Stimulated activated CD8-positive, alpha-beta memory T cell treated with anti-CD3 and anti-CD28 coated beads, Interleukin-2, amount 100 ng/mL, for 1 hour (primary cell): ENCODE data around the gene HSPA8.
"Not testable (repeated sequence)": the region's sequence is repeated elsewhere in the genome, so short reads cannot be mapped to it uniquely, and the experiment has no call there.

Experiments
- DNase-seq, 2 donors: peaks; one replicate each; pipeline ENCODE4 v3.0.0-alpha.2; 2020; ENCODE audit warnings: low read depth in 2 of 2

The HSPA8 gene

DNA sequence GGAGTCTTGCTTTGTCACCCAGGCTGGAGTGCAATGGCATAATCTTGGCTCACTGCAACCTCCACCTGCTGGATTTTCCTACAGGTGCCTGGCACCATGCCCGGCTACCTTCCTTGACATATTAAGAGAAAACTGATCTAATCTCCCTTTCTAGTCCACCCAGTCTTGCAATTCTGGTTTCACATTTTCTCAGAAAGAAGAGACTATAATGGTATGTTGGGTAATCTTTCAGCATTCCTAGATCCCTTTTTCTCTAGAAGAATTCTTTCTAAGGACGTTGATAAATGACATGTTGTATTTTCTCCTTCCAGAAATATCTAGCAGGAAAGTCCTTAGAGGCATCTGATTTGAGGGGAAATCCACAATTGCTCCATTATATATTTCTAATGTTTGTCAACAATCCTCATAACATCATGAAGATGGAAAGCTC is 10.4 kb upstream of the HSPA8 start:
- no peak for DNase-seq

DNA sequence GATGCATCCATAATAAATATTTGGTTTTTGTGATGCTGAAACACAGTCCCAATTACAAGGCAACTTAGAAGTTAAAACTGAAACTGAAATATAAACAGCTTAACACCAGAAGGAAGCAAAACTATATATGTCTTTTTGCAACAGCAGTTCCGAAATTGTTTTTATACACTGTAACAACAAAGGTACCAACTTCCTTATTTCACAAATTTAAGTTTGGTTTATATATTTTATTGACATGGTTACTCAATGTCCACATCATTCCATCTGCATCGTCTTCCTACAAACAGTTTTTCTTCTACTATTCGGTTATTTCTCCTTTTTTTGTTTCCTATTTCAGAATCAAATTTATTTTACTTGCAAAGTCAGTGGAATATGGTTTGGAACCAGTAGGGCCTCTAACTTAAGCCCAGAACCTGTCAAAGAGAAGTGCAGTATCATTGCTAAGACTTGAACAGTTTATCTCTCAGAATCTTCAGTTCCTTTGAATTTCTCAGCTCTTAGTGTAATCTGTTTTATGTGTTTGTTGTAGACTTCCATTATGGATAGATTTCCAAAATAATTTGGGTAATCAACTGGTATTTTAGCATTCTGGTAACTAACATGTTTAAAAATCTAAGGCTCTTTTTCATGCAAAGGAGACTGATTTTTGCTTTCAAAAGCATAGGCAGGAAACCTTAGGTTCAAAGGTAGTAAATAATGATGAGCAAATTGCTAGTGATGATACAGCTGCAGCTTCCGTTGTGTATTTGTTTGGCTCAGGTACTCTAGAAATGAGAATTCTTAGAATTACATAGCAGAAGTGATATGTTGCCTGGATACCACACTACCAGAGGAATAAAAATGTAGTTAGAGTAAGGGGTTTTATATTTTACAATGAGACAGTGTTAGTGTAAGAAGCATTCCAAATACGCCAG is 8.2 kb upstream of the HSPA8 start:
- no peak for DNase-seq

DNA sequence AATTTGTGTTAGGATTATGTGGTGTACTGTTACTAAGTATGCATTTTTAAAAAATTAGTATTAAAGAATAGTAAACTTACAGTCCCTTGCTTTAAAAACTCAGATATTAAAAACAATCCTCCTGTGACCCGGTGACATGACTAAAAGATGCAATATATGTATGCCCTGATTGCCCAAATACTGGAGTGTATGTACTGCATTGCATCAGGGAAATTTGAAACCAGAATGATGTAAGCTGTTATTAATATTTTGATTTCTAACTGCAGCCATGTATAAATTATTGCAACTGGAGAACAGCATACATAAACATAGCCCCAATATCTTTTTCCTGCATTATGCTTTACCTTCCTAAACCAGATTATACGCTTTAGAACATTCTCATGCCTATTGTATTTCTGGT is 3.7 kb upstream of the HSPA8 start:
- DNase-seq, result no peak

DNA sequence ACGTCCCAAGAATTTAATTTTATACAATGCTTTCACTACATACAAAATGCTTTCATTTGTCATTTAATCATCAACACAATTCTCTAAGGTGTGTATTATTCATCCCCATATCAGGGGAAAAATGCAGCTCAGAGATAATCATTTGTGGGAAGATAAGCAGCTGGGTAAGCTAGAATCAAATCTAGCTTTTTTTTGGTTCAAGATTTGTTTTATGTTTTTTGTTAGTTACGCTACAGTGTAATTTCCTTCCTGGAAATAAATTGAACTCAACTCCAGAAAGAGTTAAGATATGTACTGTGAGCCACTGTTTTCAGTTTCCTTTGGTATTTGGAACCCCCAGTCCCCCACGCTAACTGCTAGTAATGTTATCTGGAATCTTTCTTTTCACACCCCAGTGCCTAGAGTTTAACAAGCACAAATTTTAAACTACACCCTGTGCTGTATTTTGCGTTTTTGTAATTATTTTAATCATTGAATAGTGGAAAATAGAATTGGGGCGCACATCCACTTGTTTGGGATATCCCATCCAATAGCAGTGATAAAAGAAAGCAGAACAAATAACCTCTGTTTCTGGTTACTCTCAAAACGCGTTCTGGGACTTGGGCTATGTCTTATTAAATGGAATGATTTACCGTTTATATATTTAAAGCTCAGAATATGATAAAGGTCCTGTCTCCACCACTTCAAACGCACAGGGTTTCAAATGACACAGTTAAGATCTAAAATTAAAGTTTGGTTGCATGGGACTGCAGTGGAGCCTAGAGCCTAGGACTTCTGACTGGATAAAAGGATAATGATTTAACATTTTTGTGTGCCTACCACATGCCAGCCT is 2.1 kb upstream of the HSPA8 start:
- DNase-seq, result no peak

DNA sequence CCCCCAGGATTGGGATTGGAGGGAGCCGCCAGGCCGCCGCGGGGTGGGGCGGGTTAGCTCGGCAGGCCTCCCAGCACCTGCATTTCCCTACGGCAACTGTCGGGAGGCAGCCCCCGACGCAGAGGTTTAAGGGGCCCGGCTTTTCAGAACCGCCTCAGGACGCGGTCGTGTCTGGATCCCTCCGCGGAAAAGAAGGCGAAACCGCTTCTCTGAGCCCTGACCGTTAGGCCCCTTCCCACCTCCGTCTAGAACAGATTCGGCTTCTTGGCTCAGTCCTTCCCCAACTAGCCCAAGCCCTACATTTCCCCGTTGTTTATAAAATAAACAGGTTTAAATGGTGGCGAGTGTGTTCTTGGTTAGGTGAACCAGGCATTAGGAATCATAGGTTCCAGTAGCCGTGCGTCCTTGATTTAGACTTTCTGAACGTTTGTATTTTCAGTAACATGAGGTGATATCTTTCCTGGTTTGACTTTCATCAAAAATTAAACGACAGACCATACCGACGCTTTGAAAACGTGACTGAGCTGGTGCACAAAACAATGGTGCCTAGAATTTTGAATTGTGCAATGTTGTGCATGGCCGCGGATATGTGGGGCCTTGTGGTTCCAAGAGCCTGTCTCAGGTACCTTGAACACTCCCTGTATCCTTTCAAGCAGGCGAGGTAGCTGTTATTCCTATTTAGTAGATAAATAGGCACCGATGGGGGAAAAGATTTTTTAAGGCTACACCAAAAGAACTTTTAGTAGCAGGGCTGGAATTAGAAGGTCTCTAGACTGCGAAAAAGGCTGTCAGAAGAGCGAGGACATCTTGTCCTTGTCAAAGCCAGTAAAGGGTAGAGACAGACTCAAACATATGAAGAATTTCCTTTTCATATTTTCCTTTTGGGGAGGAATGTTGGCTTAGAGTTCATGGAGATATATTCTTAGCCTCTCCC is 1.2 kb upstream of the HSPA8 start:
- DNase-seq, result peak in 1 of 2 donors; percentile 20

DNA sequence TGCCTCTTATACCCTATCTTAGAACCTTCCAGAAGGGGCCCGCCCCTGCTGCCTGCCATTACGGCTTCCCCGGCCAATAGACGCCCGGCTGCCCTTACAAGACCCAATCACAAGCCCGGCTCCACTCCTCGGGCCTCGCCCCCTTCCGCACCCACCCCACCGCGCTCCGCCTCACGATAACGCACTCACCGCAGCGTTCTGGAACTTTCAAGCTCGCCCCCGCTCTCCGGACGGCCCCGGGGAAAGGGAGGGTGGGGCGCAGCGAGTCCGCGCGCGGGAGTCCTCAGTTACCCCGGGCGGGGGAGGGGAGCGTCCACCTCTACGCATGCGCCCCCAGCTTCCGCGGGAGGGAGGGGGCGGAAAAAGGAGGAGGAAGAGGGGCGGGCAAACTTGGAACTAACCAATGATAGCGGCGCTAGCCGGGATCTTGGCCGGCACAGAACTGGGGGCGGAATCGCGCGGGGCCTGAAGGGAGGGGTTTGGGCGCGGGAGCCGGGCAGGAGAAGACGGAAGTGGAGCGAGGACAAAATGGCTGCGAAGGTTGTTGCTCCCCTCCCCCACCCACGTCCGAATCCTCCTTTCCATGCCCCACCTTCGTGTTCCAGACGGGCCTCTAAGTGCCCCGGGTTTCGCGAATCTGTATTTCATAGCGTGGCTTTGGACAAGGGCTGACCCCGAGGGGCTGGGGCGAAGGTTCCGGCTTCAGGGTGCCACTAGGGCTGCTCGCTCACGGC is 389 bp upstream of the HSPA8 start:
- peak; percentile 97 to 99 for DNase-seq

DNA sequence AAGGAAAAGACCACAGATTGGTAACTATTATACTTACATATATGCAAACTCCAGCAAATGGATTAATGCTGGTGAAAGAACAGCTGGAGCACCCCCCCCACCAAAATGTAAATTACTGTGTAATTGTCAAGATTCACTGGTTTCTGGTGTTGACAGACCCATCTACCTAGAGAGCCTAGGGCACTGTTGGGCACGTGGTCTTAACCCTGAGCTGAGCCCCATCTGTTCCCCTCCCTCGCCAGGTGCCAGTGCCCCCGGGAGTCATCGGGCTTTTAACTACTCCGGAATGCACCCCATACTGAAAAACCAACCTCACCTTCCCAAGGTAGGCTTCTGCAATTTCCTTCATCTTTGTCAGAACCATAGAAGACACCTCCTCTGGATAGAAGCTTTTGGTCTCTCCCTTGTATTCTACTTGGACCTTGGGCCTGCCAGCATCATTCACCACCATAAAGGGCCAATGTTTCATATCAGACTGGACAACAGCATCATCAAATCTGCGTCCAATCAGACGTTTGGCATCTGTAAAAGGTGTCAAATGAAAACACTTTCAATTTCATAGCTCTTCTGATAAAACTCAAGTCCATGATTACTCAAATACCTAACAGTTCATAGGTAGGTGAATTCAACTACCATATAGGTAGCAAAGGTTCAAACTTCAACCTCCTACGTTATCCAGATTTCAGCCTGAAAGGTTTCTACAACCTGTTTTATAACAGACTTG is 1.5 kb downstream of the HSPA8 start:
- DNase-seq, result no peak

DNA sequence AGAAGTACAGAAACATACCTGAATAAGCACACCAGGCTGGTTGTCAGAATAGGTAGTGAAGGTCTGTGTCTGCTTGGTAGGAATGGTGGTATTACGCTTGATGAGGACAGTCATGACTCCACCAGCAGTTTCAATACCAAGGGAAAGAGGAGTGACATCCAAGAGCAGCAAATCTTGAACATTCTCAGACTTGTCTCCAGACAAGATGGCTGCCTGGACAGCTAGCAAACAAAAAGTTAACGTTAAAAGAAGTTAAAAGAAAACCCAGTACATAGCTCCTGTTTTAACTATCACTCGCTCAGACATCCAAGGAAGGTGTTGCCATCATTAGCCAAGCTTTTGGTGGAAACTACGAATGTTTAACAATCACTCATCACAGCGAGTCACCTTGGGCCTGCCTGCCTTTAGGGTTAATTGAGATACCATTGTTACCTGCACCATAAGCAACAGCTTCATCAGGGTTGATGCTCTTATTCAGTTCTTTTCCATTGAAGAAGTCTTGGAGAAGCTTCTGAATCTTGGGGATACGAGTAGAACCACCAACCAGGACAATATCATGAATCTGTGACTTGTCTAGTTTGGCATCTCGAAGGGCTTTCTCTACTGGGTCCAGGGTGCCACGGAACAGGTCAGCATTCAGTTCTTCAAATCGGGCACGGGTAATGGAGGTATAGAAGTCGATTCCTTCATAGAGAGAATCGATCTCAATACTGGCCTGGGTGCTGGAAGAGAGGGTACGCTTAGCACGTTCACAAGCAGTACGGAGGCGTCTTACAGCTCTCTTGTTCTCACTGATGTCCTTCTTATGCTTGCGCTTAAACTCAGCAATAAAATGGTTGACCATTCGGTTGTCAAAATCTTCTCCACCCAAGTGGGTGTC is 2.7 kb downstream of the HSPA8 start:
- not testable (repeated sequence) for DNase-seq

DNA sequence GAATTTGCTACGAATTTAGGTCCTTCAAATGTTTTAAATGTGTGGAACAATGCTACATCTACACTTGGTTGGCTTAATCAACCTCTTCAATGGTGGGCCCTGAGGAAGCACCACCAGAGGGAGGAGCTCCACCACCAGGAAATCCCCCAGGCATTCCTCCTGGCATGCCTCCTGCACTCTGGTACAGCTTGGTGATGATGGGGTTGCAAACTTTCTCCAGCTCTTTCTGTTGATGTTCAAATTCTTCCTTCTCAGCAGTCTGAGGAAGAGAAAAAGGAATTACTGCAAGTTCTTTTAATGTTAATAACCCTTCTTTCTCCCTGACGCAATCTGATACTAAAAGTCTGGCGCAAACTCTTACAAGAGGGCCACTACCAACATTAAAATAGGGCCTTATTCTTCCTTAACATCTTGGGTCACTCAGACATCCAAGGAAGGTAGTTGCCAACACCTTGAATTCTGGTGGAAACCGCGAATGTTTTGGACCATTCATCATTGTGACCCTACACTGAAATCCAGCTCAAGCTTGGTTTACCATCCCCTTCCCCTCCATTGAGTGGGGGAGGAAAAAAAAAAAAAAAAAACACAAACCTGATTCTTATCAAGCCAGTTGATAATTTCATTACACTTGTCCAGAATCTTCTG is 4.2 kb downstream of the HSPA8 start:
- DNase-seq, result no peak

DNA sequence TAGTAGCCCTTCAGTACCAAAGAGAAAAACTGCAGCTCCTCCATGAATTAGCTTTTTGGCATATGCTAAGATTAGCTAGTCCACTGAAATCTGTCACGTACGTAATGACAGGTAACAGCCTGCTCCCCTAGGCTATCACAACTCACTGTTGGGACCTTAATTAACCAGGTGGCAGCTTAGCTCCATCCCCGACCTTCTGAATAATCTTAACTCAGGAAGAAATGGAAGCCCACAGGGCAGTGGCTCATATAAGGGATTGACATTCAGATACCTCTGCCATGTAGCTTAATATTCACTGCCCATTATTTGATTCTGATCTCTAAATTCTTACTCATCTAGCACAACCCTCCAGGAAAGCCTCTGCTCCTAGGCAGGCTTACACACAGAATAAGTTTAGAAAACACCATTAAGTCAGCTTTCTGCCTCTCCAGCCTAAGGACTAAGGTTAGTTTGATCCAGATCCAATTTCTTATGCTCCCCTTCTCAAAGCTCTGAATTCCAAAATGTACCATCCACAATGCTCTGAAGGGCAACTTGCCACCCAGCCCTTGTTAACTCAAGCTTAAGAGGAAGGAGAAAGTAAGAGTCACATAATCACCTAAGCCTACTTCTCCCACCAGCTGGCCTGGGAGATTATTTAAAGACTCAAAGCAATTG is 5.0 kb downstream of the HSPA8 start:
- no peak for DNase-seq

DNA sequence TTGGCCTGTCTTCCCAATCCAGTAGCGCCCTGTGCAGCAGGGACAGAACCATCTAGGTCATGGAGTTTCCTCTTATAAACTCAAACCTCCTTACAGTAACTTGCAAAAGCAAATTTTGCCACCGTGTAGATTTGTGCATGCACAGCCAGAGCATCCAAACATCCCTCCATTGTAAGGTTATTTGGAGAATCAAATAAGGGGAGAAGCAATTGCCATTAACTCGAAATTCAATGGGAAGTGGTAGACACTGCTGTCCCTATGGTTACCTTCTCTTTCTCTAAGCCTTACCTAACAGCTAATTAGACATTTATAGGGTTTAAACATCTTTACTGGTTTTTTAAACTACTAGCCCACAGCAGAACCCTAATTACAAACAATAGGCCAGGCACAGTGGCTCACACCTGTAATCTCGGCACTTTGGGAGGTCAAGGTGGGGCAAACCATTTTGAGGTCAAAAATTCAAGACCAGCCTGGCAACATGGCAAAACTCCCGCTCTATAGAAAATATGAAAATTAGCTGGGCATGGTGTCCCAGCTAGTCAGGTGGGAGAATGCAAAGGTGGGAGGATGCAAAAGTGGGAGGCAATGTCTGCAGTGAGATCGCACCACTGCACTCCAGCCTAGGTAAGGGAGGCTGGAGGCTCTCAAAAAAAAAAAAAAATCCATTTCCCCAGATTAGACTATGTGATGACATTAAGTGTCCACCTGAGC is 6.6 kb downstream of the HSPA8 start:
- no peak for DNase-seq

DNA sequence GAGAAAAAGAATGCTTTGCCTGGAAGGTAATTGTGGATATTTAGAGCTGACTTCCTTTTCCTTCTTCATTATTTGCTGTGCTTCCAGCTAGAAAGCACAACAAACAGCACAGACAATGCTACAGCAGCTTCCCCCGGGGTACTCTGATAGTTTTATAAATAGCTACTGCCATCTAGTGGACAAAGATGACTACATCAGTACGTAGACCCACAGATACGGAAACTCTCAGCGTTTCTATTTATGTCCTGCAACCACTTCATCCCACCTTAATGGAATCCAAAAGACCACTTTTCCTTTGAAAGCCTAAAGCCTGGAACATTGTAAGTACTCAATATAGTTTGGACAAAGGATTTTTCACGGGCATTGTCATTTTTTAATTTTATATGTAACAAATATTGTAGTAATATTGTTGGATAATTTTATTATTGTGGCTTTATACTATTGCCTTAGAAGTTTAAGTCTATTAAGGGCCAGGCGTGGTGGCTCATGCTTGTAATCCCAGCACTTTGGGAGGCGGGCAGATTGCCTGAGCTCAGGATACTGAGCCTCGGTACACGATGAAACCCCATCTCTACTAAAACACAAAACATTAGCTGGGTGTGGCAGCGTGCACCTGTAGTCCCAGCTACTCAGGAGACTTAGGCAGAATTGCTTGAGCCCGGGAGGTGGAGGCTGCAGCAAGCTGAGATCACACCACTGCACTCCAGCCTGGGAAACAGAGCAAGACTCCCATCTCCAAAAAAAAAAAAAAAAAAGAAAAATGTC is 7.5 kb downstream of the HSPA8 start:
- DNase-seq, result no peak

DNA sequence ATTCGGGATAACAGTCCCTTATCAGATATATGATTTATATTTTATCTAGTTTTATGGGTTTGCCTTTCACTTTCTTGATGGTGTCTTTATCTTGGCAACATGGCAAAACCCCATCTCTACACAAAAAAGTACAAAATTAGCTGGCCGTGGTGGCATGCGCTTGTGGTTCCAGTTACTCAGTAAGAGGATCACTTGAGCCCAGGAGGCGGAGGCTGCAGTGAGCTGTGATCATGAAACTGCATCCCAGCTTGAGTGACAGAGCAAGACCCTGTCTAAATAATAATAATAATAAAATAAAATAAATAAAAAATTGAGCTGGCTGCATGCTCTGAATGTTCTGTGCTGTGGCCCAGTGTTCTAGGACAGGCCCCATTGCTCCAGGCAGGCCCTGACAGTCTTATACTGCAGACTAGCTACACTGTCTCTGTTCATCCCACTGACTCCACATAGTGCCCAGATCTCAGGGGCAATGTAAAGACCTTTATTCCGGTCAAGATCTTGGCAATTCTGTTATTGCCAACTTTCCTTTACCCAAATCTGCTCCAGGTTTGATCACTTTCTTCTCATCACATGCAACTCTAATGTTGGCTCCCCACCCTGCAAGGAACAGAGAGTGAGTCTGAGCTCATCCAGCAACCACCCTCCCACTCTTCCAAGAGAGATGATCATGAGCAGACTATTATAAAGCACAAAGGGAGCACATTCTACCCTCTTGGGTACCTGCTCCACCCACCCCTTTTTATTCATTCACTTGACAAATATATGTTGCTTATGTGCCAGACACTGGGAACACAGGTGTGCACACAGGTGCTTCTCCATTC is 8.8 kb downstream of the HSPA8 start:
- no peak for DNase-seq

DNA sequence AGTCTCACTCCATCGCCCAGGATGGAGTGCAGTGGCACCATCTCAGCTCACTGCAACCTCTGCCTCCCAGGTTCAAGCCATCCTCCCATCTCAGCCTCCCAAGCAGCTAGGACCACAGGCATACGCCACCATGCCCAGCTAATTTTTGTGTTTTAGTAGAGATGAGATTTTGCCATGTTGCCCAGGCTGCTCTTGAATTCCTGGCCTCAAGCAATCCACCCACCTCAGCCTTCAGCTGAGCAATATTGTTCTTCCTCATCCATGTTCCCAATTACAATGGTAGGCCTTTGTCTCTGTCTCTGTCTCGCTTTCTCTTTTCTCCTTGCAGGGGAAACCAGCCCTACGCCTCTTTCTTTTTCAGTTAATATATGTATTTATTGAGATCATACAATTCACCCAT is 10.3 kb downstream of the HSPA8 start:
- DNase-seq, result no peak

DNA sequence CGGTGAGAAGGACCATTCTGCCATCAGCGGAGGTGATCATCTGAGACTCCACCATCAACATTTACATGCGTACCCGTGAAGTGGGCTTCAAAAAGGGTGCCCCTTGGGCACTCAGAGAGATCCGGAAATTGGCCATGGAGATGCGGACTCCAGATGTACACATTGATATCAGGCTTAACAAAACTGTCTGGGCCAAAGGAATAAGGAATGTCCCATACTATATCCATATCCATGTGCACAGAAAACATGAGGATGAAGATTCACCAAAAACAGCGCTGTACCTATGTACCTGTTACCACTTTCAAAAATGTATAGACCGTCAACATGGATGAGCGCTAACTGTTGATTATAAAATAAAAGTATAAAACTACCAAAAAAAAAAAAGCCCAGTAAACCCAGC is 10.8 kb downstream of the HSPA8 start:
- no peak for DNase-seq

DNA sequence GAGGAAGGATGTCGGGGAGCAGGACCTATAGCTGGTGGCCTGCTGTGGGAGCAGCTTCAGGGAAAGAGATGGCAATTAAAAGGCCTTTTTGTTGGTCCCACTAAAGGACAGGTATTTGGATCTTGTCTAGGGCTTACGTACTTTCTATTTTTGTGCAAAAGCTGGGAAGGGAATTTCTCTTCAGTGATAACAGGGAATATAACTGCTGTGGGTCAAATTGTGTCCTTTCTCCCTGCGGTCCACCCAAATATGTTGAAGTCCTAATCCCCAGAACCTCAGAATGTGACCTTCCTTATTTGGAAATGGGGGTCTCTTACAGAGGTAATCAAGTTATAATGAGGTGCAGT is 14.0 kb downstream of the HSPA8 start:
- no peak for DNase-seq
